H1 (cell line): Measurements from ENCODE around the gene ZNF83. TPM values are rescaled to one million over a fixed set of nuclear protein-coding genes. Genes with fewer than 3 reads are reported as not detected.

Experiments
- CBX8 ChIP-seq: fragments of 300-800, 300-1000 bp; sonication (generic); IDR thresholded peaks from 2 replicates; pipeline ENCODE4 v1.7.1; 2016; ENCODE audit warnings: low read depth, low read length, borderline replicate concordance
- CEBPB ChIP-seq: IDR thresholded peaks from 2 replicates; pipeline ENCODE4 v1.6.1; 2012; ENCODE audit warnings: low read depth, low read length
- CHD7 ChIP-seq: fragments of 300-600 bp; sonication (generic); IDR thresholded peaks from 2 replicates; pipeline ENCODE4 v1.7.1; 2012; ENCODE audit warnings: low read length, moderate library complexity, mild to moderate bottlenecking, inconsistent platforms; ENCODE audit not compliant: insufficient replicate concordance
- EGR1 ChIP-seq: IDR thresholded peaks from 2 replicates; pipeline ENCODE4 v1.6.1; 2011; ENCODE audit warnings: low read depth, low read length, borderline replicate concordance
- GABPA ChIP-seq: IDR thresholded peaks from 2 replicates; pipeline ENCODE4 v1.6.1; 2011; ENCODE audit warnings: mild to moderate bottlenecking, low read length, moderate library complexity, borderline replicate concordance; ENCODE audit not compliant: insufficient read depth
- PHF8 ChIP-seq: fragments of 200-600 bp; sonication (generic); conservative IDR thresholded peaks from 2 replicates; pipeline ENCODE4 v1.7.1; 2012; ENCODE audit warnings: low read depth, mild to moderate bottlenecking, inconsistent platforms, low read length, moderate library complexity
- POLR2A ChIP-seq, 2 experiments: IDR thresholded peaks; 1 replicate in 1 of 2; 2 replicates in 1 of 2; pipeline ENCODE4 v1.6.1; 2011; ENCODE audit warnings: low read depth in 2 of 2, low read length in 2 of 2, mild to moderate bottlenecking in 2 of 2; ENCODE audit errors: control extremely low read depth in 1 of 2
- POLR2AphosphoS5 ChIP-seq: IDR thresholded peaks from 2 replicates; pipeline ENCODE4 v1.6.1; 2011; ENCODE audit warnings: low read depth, low read length
- RXRA ChIP-seq: IDR thresholded peaks from 2 replicates; pipeline ENCODE4 v1.6.1; 2011; ENCODE audit warnings: low read depth, mild to moderate bottlenecking, low read length, moderate library complexity; ENCODE audit not compliant: insufficient read depth
- SAP30 ChIP-seq: fragments of 300-600 bp; sonication (generic); IDR thresholded peaks from 2 replicates; pipeline ENCODE4 v1.7.1; 2012; ENCODE audit warnings: low read length, moderate library complexity, mild to moderate bottlenecking, inconsistent platforms; ENCODE audit not compliant: insufficient read depth, insufficient replicate concordance
- SRF ChIP-seq: IDR thresholded peaks from 2 replicates; pipeline ENCODE4 v1.6.1; 2011; ENCODE audit warnings: mild to moderate bottlenecking, low read depth, low read length, moderate library complexity
- TBP ChIP-seq: IDR thresholded peaks from 2 replicates; pipeline ENCODE4 v1.6.1; 2011; ENCODE audit warnings: low read depth, low read length, improper control_type of control experiment
- polyA plus RNA-seq, 7 experiments: library from polyadenylated mRNA; depleted of rRNA in 3 of 7; stranded (reverse) in 5 of 7; unstranded in 2 of 7; fragments of >200 nt in 5 of 7; fragments of 200-250 nt in 2 of 7; gene quantifications; 1 replicate in 5 of 7; 2 replicates in 1 of 7; 4 replicates in 1 of 7; pipeline versions ENCODE4 v1.2.1 to v1.2.3, GENCODE V29; 2011 to 2013; ENCODE audit warnings: missing spikeins in 2 of 7, mixed read lengths in 2 of 7
- total RNA-seq: library from RNA; stranded (reverse); fragmentation: NEBNext Ultra II Directional; extraction: Animal tissue kit (Norgen Biotek cat#: 25700); gene quantifications from 2 replicates; pipeline ENCODE4 v1.2.1, GENCODE V29; 2021
- TF ChIP-seq, protein P1 (sequence below): IDR thresholded peaks from 2 replicates; pipeline ENCODE4 v1.6.1; 2012; ENCODE audit warnings: inconsistent platforms

Gene ZNF83
- total and polyA plus RNA-seq, 2 of the 8 experiments (the other 6 are each of a cell fraction or from before 2014, with no cell fraction given), result 13.2 to 19.4 TPM

DNA sequence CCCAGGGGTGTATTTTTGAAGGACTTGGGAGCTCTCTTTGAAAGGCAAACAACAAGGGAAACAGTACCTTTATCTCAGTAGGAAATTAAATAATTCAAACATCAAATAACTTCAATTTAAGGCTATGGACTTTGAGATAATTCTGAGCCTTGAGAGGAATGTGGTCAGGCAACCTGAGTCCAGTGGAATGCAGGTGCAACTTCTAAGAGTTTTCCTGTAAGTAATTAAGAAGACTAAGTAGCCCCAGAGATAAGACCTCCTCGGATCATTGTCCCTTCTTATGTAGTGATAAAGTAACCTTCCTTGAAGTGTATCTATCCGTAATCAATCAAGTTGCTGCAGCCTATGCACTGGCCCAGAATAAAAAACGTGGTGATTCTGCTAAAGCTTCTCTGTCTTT lies 38.9 kb downstream of the ZNF83 start (continued):
- TF ChIP-seq CHD7 (no peak), SAP30 (no peak), POLR2AphosphoS5 (no peak), POLR2A (IDR thresholded peaks at IDR 0.05; ENCODE audit: control extremely low read depth in 1 of 2, low read depth in 2 of 2, low read length in 2 of 2) (no peak), TBP (no peak), PHF8 (no peak), EGR1 (no peak), RXRA (no peak), SRF (no peak), GABPA (no peak), CBX8 (no peak), CEBPB (no peak)
- TF ChIP-seq, protein P1, sequence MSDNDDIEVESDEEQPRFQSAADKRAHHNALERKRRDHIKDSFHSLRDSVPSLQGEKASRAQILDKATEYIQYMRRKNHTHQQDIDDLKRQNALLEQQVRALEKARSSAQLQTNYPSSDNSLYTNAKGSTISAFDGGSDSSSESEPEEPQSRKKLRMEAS, result no peak
